AG20443 (cell line): ENCODE results near the gene PTPRN2.
"Not testable (repeated sequence)": the region's sequence is repeated elsewhere in the genome, so short reads cannot be mapped to it uniquely, and the experiment has no call there.

Experiments used
- DNase-seq: peaks from one replicate; pipeline ENCODE4 v3.0.0; 2012; ENCODE audit warnings: low spot score, mixed read lengths

The PTPRN2 gene

DNA sequence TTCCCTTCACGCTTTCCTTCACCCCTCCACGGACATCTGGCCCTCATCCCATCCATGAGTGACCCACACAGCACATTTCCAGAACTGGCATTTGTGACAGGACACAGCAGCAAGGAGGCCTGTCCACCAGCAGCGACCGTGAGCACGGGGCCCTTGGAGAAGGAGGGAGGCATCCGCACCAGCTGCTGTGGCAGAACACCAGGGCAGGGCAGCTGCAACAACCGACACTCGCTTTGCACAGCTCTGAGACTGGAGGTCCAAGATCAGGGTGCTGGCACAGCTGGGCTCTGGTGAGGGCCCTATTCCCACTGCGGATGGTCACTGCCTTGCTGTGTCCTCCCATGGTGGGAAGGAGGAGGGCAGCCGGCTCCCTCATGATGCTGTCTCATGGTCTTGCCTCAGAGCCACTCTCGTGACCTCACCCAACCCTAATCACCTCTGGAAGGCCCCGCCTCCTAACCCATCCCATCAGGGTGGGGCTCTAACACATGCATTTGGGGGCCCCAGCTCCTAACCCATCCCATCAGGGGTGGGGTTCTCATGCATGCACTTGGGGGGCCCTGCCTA is 36.7 kb downstream of the PTPRN2 start:
- DNase-seq, result no peak

DNA sequence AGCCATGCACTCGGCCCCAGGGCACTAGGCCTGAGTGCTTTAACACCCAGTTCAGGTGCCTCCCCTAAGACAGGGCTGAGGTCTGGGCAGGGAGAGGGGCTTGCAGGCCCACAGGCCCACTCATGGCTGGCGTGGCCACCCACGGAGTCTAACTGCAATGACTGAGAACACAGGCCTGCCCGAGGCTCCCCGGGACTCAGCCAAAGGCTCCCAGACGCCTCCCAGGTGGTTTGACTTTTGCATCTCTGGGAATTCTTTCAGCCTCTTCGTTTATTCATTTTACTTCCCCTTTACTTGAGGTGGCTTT is 37.3 kb downstream of the PTPRN2 start:
- no peak for DNase-seq

DNA sequence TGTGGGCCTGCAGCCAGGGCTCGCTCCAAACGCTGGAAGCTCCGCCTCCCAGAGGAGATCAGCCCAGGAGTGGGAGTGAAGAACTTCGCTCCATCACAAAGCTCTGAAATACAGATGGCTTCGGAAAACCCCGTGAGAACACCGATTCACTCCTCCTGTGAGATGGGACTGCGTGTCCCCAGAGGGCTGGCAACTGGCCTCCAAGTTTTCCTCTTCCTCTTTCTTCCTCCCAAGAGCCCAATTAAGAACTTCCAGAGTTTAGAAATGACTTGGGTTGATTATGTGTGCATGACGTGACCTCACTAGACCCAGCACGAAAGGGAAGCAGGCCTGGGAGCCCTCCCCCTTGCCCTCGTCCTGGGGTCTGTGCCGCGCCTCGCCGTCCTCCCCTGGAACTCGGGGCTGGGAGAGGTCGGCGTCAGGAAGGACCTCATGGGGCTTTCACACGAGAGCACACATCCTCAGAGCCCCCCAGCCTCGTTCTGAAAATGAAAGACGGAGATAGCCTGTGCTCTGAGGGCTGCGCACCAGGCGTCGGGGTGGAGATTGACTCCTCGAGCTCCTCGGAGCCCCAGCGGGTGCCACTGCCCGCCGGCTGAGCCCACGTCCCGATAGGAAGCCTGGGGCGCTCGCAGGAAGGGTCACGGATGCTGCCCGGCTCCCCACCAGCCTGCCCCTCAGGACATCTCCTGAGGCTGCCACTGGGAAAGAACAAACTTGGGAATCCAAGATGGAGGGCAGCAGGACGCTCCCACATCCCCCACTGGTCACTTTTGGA is 37.8 kb downstream of the PTPRN2 start:
- peak; percentile 52 for DNase-seq

- no peak for DNase-seq
Observed at GRCh38 chr7:158549176-158549615, 38.4 kb downstream of the PTPRN2 start.

GRCh38 chr7:158548726-158549125 is 38.9 kb downstream of the PTPRN2 start:
- DNase-seq, result no peak

- DNase-seq, result no peak
Observed at GRCh38 chr7:158547817-158548216, 39.8 kb downstream of the PTPRN2 start.

DNA sequence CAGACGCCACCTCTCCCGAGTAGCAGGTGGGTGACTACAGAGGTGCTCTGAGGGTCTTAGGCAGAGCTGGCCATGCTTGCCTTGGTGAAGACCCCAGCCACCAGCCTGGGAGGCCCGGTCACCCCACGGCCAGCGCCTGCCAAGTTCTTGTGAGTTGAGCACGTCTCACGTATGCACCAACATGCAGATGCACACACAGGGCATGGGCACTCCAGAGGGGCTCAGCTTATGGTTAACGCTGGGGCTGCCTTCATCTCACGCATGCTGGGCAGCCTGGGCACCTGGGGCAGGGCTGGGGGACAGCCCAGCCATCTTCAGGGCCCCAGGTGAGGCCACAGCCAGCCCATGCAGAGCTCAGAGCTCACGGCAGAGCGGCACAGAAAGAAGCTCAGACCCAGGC is 41.0 kb downstream of the PTPRN2 start:
- DNase-seq, result no peak

DNA sequence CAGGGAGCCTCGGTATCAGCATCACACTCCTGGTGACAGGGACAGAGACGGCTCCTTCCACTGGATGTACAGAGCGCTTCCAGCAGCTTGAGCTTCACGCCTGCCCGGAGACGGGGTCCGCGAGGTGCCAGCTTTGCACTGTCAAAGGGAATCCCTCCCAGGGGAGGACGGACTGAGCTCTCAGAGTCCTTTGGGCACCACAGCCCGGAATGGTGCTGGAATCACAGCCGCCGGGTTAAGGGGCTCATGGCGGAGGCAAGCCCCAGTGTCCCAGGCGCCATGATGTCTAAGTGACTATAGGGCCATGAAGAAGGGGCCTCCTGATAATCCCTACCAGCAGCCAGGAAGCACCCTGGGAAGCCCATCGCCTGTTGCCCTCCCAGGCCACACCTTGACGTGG is 41.4 kb downstream of the PTPRN2 start:
- no peak for DNase-seq

GRCh38 chr7:158544708-158545107 is 42.9 kb downstream of the PTPRN2 start:
- DNase-seq, result no peak

DNA sequence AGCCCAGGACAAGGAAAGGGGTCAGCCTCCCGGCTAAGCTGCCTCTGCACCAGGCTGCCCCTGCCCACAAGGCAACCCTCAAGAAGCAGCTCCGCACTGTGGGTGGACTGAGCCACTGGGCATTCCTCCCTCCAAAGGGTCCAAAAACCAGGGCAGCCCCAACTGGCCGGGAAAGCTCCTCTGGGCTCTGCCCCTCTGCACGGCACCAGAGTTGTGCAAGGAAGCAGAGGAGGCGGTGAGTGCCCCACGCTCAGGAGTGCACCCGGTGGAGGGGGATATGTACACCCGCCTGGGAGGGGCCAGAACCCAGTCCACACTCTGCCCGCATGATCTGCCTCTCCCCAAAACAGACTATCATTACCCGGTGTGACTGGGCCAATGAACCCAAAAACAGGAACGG is 43.8 kb downstream of the PTPRN2 start:
- DNase-seq, result no peak

GRCh38 chr7:158542651-158543566 is 44.7 kb downstream of the PTPRN2 start:
- DNase-seq, result no peak

DNA sequence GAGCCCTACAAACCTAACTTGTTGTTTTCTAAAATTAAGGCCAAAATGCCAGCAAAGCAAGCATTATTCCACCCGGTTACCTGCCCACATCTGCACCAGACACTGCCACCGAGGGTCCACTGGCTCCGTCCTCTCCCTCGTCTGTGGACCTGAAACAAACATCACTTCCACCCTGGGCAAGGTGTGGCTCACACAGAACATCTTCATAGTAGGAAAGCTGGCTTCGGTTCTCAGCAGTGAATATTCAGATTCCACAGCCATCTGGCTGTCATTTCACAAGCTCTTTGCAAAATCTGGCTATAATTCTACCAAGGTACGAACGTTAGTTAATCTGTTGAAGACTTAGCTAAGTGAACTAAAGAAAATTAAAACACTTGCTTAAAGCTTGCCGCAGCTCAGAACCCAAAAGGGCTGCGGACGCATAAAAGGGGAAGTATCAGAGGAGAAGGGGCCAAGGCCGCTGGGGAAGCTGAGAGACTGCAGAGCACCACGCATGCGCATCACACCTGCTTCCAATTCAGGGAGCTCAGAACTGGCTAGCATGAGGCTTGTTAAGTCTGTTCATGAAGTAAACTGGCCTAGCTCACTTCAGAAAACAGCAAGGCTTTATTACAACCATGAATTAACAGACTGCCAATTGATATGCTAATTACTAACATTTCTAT is 46.1 kb downstream of the PTPRN2 start:
- DNase-seq, result no peak

DNA sequence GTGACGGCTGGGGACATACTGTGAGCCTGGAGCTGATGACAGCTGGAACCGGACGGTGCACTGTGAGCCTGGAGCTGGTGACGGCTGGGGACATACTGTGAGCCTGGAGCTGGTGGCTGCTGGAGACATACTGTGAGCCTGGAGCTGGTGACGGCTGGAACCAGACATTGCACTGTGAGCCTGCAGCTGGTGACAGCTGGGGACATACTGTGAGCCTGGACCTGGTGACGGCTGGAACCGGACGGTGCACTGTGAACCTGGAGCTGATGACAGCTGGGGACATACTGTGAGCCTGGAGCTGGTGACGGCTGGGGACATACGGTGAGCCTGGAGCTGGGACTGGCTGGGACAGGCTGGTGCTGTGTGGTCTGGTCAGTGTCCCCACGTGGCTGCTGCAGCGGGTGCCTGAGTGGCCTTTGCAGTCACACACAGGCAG is 47.9 kb downstream of the PTPRN2 start:
- no peak for DNase-seq

- DNase-seq, result no peak
Observed at GRCh38 chr7:158538156-158538946, 49.3 kb downstream of the PTPRN2 start.

DNA sequence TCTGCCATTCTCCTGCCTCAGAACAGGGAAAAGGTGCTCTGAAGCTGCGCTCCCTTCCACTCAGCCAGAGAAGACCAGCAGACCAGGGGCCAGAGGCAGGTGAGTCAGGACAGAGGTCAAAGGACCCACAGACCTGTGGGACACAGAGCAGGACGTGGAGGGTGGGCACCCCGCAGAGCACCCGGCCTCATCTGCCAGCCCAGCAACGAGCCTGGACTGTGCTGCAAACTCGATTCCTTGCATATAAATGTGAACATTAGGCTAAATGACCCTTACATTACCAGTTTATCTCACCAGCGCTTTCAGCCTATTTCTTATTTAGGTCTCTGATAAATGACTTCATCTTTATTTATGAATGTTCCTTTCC is 50.1 kb downstream of the PTPRN2 start:
- no peak for DNase-seq

- DNase-seq, result no peak
Observed at GRCh38 chr7:158536871-158537515, 50.6 kb downstream of the PTPRN2 start.

- no peak for DNase-seq
Observed at GRCh38 chr7:158535079-158535478, 52.5 kb downstream of the PTPRN2 start.

- no peak for DNase-seq
Observed at GRCh38 chr7:158534598-158534997, 53.0 kb downstream of the PTPRN2 start.

DNA sequence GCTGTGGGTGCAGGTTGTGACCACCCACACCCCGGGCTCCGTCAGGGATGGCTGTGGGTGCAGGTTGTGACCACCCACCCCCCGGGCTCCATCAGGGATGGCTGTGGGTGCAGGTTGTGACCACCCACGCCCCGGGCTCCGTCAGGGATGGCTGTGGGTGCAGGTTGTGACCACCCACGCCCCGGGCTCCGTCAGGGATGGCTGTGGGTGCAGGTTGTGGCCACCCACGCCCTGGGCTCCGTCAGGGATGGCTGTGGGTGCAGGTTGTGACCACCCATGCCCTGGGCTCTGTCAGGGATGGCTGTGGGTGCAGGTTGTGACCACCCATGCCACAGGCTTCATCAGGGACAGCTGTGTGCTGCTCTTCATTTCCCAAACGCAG is 53.5 kb downstream of the PTPRN2 start:
- DNase-seq, result not testable (repeated sequence)

GRCh38 chr7:158533386-158534133 is 54.1 kb downstream of the PTPRN2 start:
- no peak for DNase-seq
